Measurements from ENCODE around the gene TMEM74B.
"Not testable (repeated sequence)": the region's sequence is repeated elsewhere in the genome, so short reads cannot be mapped to it uniquely, and the experiment has no call there.

Gene TMEM74B

GRCh38 chr20:1184638-1185315, at the start of gene TMEM74B:
Gene TMEM74B, minus strand, starts transcription at chr20:1184981. Its CDS starts 1,180 bp downstream, at chr20:1183801.
- no peak for DNase-seq (ENCODE audit: low spot score)

GRCh38 chr20:1232286-1233111, 47.7 kb upstream of the TMEM74B start:
- no peak for DNase-seq (ENCODE audit: low spot score)

GRCh38 chr20:1229541-1229940, 44.8 kb upstream of the TMEM74B start:
- no peak for DNase-seq (ENCODE audit: low spot score)

- DNase-seq (ENCODE audit: low spot score), result peak; percentile 74
Measured at GRCh38 chr20:1225783-1226654, 41.2 kb upstream of the TMEM74B start, which contains the start of gene RAD21L1. Gene RAD21L1, plus strand, starts transcription at chr20:1226044. Its CDS starts 2,410 bp downstream, at chr20:1228454.

- no peak for DNase-seq (ENCODE audit: low spot score)
Measured at GRCh38 chr20:1225263-1225782, 40.5 kb upstream of the TMEM74B start.

GRCh38 chr20:1224205-1224890, 39.6 kb upstream of the TMEM74B start:
- DNase-seq (ENCODE audit: low spot score), result no peak

- DNase-seq (ENCODE audit: low spot score), result not testable (repeated sequence)
Measured at GRCh38 chr20:1222750-1223149, 38.0 kb upstream of the TMEM74B start.

- not testable (repeated sequence) for DNase-seq (ENCODE audit: low spot score)
Measured at GRCh38 chr20:1216527-1217427, 32.0 kb upstream of the TMEM74B start.

GRCh38 chr20:1215386-1216170, 30.8 kb upstream of the TMEM74B start:
- peak; percentile 30 for DNase-seq (ENCODE audit: low spot score)

GRCh38 chr20:1214838-1215261, 30.1 kb upstream of the TMEM74B start:
- DNase-seq (ENCODE audit: low spot score), result no peak

GRCh38 chr20:1212607-1213396, 28.0 kb upstream of the TMEM74B start:
- peak; percentile 67 for DNase-seq (ENCODE audit: low spot score)

- DNase-seq (ENCODE audit: low spot score), result no peak
Measured at GRCh38 chr20:1212023-1212422, 27.2 kb upstream of the TMEM74B start.

- DNase-seq (ENCODE audit: low spot score), result no peak
Measured at GRCh38 chr20:1210501-1210900, 25.7 kb upstream of the TMEM74B start.

GRCh38 chr20:1209447-1210387, 24.9 kb upstream of the TMEM74B start:
- no peak for DNase-seq (ENCODE audit: low spot score)

GRCh38 chr20:1207293-1207878, 22.6 kb upstream of the TMEM74B start:
- no peak for DNase-seq (ENCODE audit: low spot score)

GRCh38 chr20:1206366-1207148, 21.8 kb upstream of the TMEM74B start:
- no peak for DNase-seq (ENCODE audit: low spot score)

Data from CD4-positive, alpha-beta T cell treated with Interleukin-15 for 4 hours (primary cell).